ENCODE data around the gene NPHP3. TPM values are rescaled to one million over a fixed set of nuclear protein-coding genes. Genes with fewer than 3 reads are reported as not detected.
A peak's percentile ranks its signal among the peaks of the same experiment; 100 is the strongest.

The NPHP3 gene
- total and polyA plus RNA-seq, 2 of the 4 experiments (the other 2 are of a cell fraction), result 19.9 to 21.3 TPM

- H3K27me3 ChIP-seq (ENCODE audit: control insufficient read depth, insufficient read depth, low read length), result no peaks in the 10 kb centered on the region
- H2AK9ac ChIP-seq (replicated peaks; ENCODE audit: low read depth, low read length, poor library complexity), result no peak overlapping the region
- H3K4me1 ChIP-seq (ENCODE audit: control insufficient read depth, insufficient read depth, low read length), result no peaks in the 10 kb centered on the region; the same call in 1 of the 2 replicates
- intact Hi-C loops (cut with micrococcal nuclease), result no loop called here
- ChIA-PET POLR2A (ENCODE audit: unreplicated experiment) (interaction anchor here (0.5 kb wide), 1 partner anchor 829 kb away, joined by 4 read pairs; no protein-coding TSS in a partner anchor), CTCF (no interaction called here)
- H3K14ac ChIP-seq (replicated peaks; ENCODE audit: low read depth, low read length), result no peak overlapping the region
- no peak overlapping the region for H3K56ac ChIP-seq (ENCODE audit: extremely low read depth, insufficient read depth, low read length)
- H3K9me1 ChIP-seq (ENCODE audit: insufficient read depth, low read length), result no peaks in the 10 kb centered on the region
- peaks cover 9 to 13% of the 10 kb centered on the region in 2 experiments; a peak in 3 of 4 replicates for H3K79me1 ChIP-seq (ENCODE audit: low read depth in 1 of 2, low read length in 2 of 2)
- BruUV-seq (replicated peaks), result no TSS peak
- no peak overlapping the region for H2BK20ac ChIP-seq (ENCODE audit: low read depth, low read length)
- in situ Hi-C loops (cut with MboI; ENCODE audit: low sequenced_read_pairs), result loop anchor here (25.0 kb wide), 1 partner anchor 909 kb away; no protein-coding TSS in a partner anchor
- H3K4me2 ChIP-seq (ENCODE audit: low read depth, low read length), result no peak overlapping the region
- H3K36me3 ChIP-seq (ENCODE audit: control insufficient read depth, insufficient read depth, low read length), result peaks cover 40% of the 10 kb centered on the region
- H3K9me3 ChIP-seq (ENCODE audit: control insufficient read depth, insufficient read depth, low read length), result no peaks in the 10 kb centered on the region
- H3K18ac ChIP-seq (ENCODE audit: low read depth, low read length), result no peak overlapping the region
- WGBS, 2 experiments (ENCODE audit: extremely low coverage in 2 of 2, insufficient read length in 1 of 2), result no CpG with 5 or more reads among the region's 2 CpGs
- no peak overlapping the region for H3K4ac ChIP-seq (ENCODE audit: low read depth, low read length)
- no peak overlapping the region for H3K23ac ChIP-seq (ENCODE audit: low read depth, low read length)
- H2BK120ac ChIP-seq (ENCODE audit: low read depth, low read length), result no peak overlapping the region
- H3K9ac ChIP-seq (ENCODE audit: low read depth, low read length), result no peak overlapping the region
- DNase-seq (peak; percentile 82), ATAC-seq (ENCODE audit: low read depth) (peak; percentile 82)
- no peak overlapping the region for H2AK5ac ChIP-seq (ENCODE audit: low read depth, low read length)
- no peaks in the 10 kb centered on the region for H4K20me1 ChIP-seq (ENCODE audit: insufficient read depth, low read length)
- dilution Hi-C loops (cut with HindIII; ENCODE audit: low sequenced_read_pairs, unreplicated experiment), result no loop called here
- no peak for TF ChIP-seq MXI1 (IDR thresholded peaks at IDR 0.05; ENCODE audit: borderline replicate concordance, low read depth, low read length)
- no peak for TF ChIP-seq MAZ (IDR thresholded peaks at IDR 0.05; ENCODE audit: borderline replicate concordance, low read depth, low read length)
- no peak for TF ChIP-seq CEBPB (IDR thresholded peaks at IDR 0.05; ENCODE audit: low read depth, low read length)
- no peak for TF ChIP-seq RAD21 (IDR thresholded peaks at IDR 0.05; ENCODE audit: low read length)
- no peak for TF ChIP-seq NFE2L2 (IDR thresholded peaks at IDR 0.05; ENCODE audit: low read depth, low read length)
- no peak overlapping the region for H4K8ac ChIP-seq (ENCODE audit: low read depth in 2 of 2, low read length in 2 of 2)
- no peak overlapping the region for H4K91ac ChIP-seq (ENCODE audit: insufficient read depth, low read depth, low read length)
- H4K5ac ChIP-seq (ENCODE audit: low read depth, low read length), result no peak overlapping the region
- H3K4me3 ChIP-seq (ENCODE audit: insufficient read depth, low read depth, low read length), result no peak overlapping the region
- no peak overlapping the region; the same call in 1 of the 2 replicates for H3K27ac ChIP-seq (ENCODE audit: insufficient read depth, low read length)
- H2BK15ac ChIP-seq (ENCODE audit: low read depth, low read length), result no peak overlapping the region
- no peak overlapping the region for H2AFZ ChIP-seq (replicated peaks; ENCODE audit: low read length, poor library complexity)
- H2BK5ac ChIP-seq (ENCODE audit: low read depth, low read length, poor library complexity, severe bottlenecking), result no peak overlapping the region
These were observed 18.5 kb downstream of the NPHP3 start for GRCh38 chr3:132703733-132704132.
